ENCODE results near the gene BAIAP2.

- TF ChIP-seq POLR2AphosphoS5 (IDR thresholded peaks at IDR 0.05; ENCODE audit: insufficient read depth in 1 of 2, low read depth in 1 of 2), result no peak
- TF ChIP-seq CTCF (IDR thresholded peaks at IDR 0.05), result no peak
Observed at GRCh38 chr17:81035521-81036196, 708 bp downstream of the BAIAP2 start.
